K562 (cell line): ENCODE data around the gene ATXN1. TPM values are rescaled to one million over a fixed set of nuclear protein-coding genes. Genes with fewer than 3 reads are reported as not detected.

Experiments
- CBFA2T2 ChIP-seq: fragments of 450-650 bp; conservative IDR thresholded peaks from 2 replicates; pipeline ENCODE4 v1.6.1; 2017; ENCODE audit warnings: mild to moderate bottlenecking
- E4F1 ChIP-seq: fragments of 250-450 bp; sonication (Bioruptor Pico); IDR thresholded peaks from 2 replicates; pipeline ENCODE4 v1.5.0; 2021; ENCODE audit warnings: mild to moderate bottlenecking, borderline replicate concordance
- ELK3 ChIP-seq: fragments of 450-650 bp; formaldehyde crosslinking; IDR thresholded peaks from 2 replicates; pipeline ENCODE4 v1.4.0; 2020; ENCODE audit warnings: mild to moderate bottlenecking
- ERF ChIP-seq: fragments of 450-650 bp; formaldehyde crosslinking; IDR thresholded peaks from 2 replicates; pipeline ENCODE4 v1.4.0; 2020; ENCODE audit warnings: mild to moderate bottlenecking, mixed read lengths
- GABPA ChIP-seq: fragments of 200-800 bp; sonication (Bioruptor generic); conservative IDR thresholded peaks from 2 replicates; pipeline ENCODE4 v1.6.1; 2016; ENCODE audit warnings: low read depth, missing genetic modification characterization, missing compliant biosample characterization
- SIN3A ChIP-seq, 2 experiments: fragments of 150-350 bp in 1 of 2; IDR thresholded peaks; 2 replicates each; pipeline ENCODE4 v1.6.1; 2011 to 2016; ENCODE audit warnings: borderline replicate concordance in 2 of 2, low read depth in 2 of 2, low read length in 2 of 2, mild to moderate bottlenecking in 2 of 2, moderate library complexity in 2 of 2; ENCODE audit not compliant: control insufficient read depth in 1 of 2
- TGIF2 ChIP-seq: sonication (generic); formaldehyde crosslinking; IDR thresholded peaks from 2 replicates; pipeline ENCODE4 v1.8.1; 2022; ENCODE audit warnings: mild to moderate bottlenecking, missing genetic modification reagents, moderate library complexity
- USF1 ChIP-seq: sonication (generic); formaldehyde crosslinking; IDR thresholded peaks from 2 replicates; pipeline ENCODE4 v1.9.0; 2022; ENCODE audit warnings: mild to moderate bottlenecking, missing genetic modification reagents
- ZBTB40 ChIP-seq, 2 experiments: fragments of 450-650 bp in 1 of 2; sonication (generic) in 1 of 2; formaldehyde crosslinking in 1 of 2; IDR thresholded peaks; 2 replicates each; pipeline versions ENCODE4 v1.7.1 to v1.9.0; 2016 to 2022; ENCODE audit warnings: inconsistent platforms in 1 of 2, mild to moderate bottlenecking in 1 of 2, missing genetic modification reagents in 1 of 2
- ZEB2 ChIP-seq: fragments of 450-650 bp; IDR thresholded peaks from 2 replicates; pipeline ENCODE4 v1.6.1; 2016
- ZFX ChIP-seq: sonication (generic); formaldehyde crosslinking; IDR thresholded peaks from 2 replicates; pipeline ENCODE4 v1.8.0; 2022; ENCODE audit warnings: mild to moderate bottlenecking, missing genetic modification reagents, moderate library complexity
- polyA plus RNA-seq, 8 experiments: library from polyadenylated mRNA; depleted of rRNA in 4 of 8; stranded (reverse) in 5 of 8; unstranded in 3 of 8; fragments of >200 nt; fragmentation: Nextera tagmentation in 2 of 8; fragmentation: Illumina TruSeq in 1 of 8; extraction: Ambion mirVana in 2 of 8; extraction: Trizol in 1 of 8; gene quantifications; 2 replicates each; pipeline versions ENCODE4 v1.2.1 to v1.2.3, GENCODE V29; 2011 to 2014; ENCODE audit warnings: inconsistent platforms in 1 of 8, missing spikeins in 1 of 8
- total RNA-seq, 7 experiments: library from RNA; depleted of rRNA in 6 of 7; stranded (reverse); fragments of >200 nt in 6 of 7; fragmentation: Illumina TruSeq in 2 of 7; extraction: Trizol in 2 of 7; gene quantifications; 2 replicates each; pipeline versions ENCODE4 v1.2.1 to v1.2.3, GENCODE V29; 2011 to 2021; ENCODE audit warnings: low replicate concordance in 1 of 7

ATXN1 gene
- total and polyA plus RNA-seq, 9 of the 15 experiments (the other 6 are each of a cell fraction or from before 2014, with no cell fraction given) = under 0.01 to 1.2 (median 0.58) TPM

GRCh38 chr6:16265351-16266341, 495.6 kb downstream of the ATXN1 start (continued):
- TF ChIP-seq TGIF2 (CRISPR knock-in tag) (peak; percentile 84; the same call in 1 of the 2 replicates), ZEB2 (peak; percentile 68; the same call in 1 of the 2 replicates), SIN3A (IDR thresholded peaks at IDR 0.05; ENCODE audit: borderline replicate concordance in 2 of 2, control insufficient read depth in 1 of 2, low read depth in 2 of 2, low read length in 2 of 2) (peak; percentile 74 to 91; a peak in 3 of 4 replicates), ZFX (CRISPR knock-in tag) (peak; percentile 29; the same call in 1 of the 2 replicates), E4F1 (CRISPR knock-in tag) (no peak), CBFA2T2 (no peak), USF1 (no peak), GABPA (tag) (no peak; the same call in 1 of the 2 replicates), ELK3 (peak; percentile 87), ERF (CRISPR knock-in tag) (peak; percentile 94), ZBTB40 (IDR thresholded peaks at IDR 0.05) (peak; percentile 29; the same call in 1 of the 2 replicates), ZBTB40 (CRISPR knock-in tag; IDR thresholded peaks at IDR 0.05) (no peak)
